ENCODE measurements around the gene LRRFIP1.
"Not testable (repeated sequence)": the region's sequence is repeated elsewhere in the genome, so short reads cannot be mapped to it uniquely, and the experiment has no call there.

LRRFIP1 gene

GRCh38 chr2:237754182-237754581, 126.8 kb downstream of the LRRFIP1 start:
- DNase-seq: no peak

GRCh38 chr2:237754626-237755248, 127.3 kb downstream of the LRRFIP1 start:
- no peak for DNase-seq

- no peak for DNase-seq
Observed at GRCh38 chr2:237757616-237758015, 130.2 kb downstream of the LRRFIP1 start.

- no peak for DNase-seq
Observed at GRCh38 chr2:237758185-237758584, 130.8 kb downstream of the LRRFIP1 start.

- DNase-seq: no peak
Observed at GRCh38 chr2:237759176-237759575, 131.8 kb downstream of the LRRFIP1 start.

- no peak for DNase-seq
Observed at GRCh38 chr2:237760506-237761502, 133.4 kb downstream of the LRRFIP1 start.

- DNase-seq: peak; percentile 66
Observed at GRCh38 chr2:237762291-237763182, 135.2 kb downstream of the LRRFIP1 start.

GRCh38 chr2:237763812-237764211, 136.4 kb downstream of the LRRFIP1 start:
- no peak for DNase-seq

GRCh38 chr2:237765122-237765521, 137.7 kb downstream of the LRRFIP1 start:
- not testable (repeated sequence) for DNase-seq

- no peak for DNase-seq
Observed at GRCh38 chr2:237765875-237766274, 138.5 kb downstream of the LRRFIP1 start.

- DNase-seq: no peak
Observed at GRCh38 chr2:237766340-237766739, 139.0 kb downstream of the LRRFIP1 start.

- DNase-seq: no peak
Observed at GRCh38 chr2:237772513-237772912, 145.1 kb downstream of the LRRFIP1 start.

- DNase-seq: no peak
Observed at GRCh38 chr2:237773826-237774225, 146.4 kb downstream of the LRRFIP1 start.

GRCh38 chr2:237774811-237775553, 147.6 kb downstream of the LRRFIP1 start:
- peak; percentile 52 for DNase-seq

GRCh38 chr2:237779521-237779920, 152.1 kb downstream of the LRRFIP1 start:
- DNase-seq: no peak

GRCh38 chr2:237782181-237782580, 154.8 kb downstream of the LRRFIP1 start:
- DNase-seq: no peak

- not testable (repeated sequence) for DNase-seq
Observed at GRCh38 chr2:237783678-237784077, 156.3 kb downstream of the LRRFIP1 start.

GRCh38 chr2:237786936-237787335, 159.5 kb downstream of the LRRFIP1 start:
- no peak for DNase-seq

GRCh38 chr2:237790353-237790752, 163.0 kb downstream of the LRRFIP1 start:
- DNase-seq: peak; percentile 48

GRCh38 chr2:237791977-237792727, 164.8 kb downstream of the LRRFIP1 start:
- DNase-seq: no peak

GRCh38 chr2:237797253-237797652, 169.9 kb downstream of the LRRFIP1 start:
- no peak for DNase-seq
